HG02623 (cell line): ENCODE results near the gene PRPH.
A peak's percentile ranks its signal among the peaks of the same experiment; 100 is the strongest.
"Not testable (repeated sequence)": the region's sequence is repeated elsewhere in the genome, so short reads cannot be mapped to it uniquely, and the experiment has no call there.

Experiments used
- ATAC-seq: cut with Tn5 transposase; IDR thresholded peaks from one replicate; pipeline ENCODE4 v1.9.1; 2021; ENCODE audit warnings: moderate library complexity; ENCODE audit not compliant: unreplicated experiment

PRPH gene

GRCh38 chr12:49295082-49295936 lies at the start of gene PRPH:
Gene PRPH, plus strand, starts transcription at chr12:49295147. Its CDS starts 54 bp downstream, at chr12:49295201.
- ATAC-seq: no peak

- ATAC-seq: no peak
Observed at GRCh38 chr12:49251357-49251756, 43.6 kb upstream of the PRPH start.

GRCh38 chr12:49253033-49253623 lies 41.8 kb upstream of the PRPH start:
- ATAC-seq: no peak

- not testable (repeated sequence) for ATAC-seq
Observed at GRCh38 chr12:49255456-49255855, 39.5 kb upstream of the PRPH start.

- ATAC-seq: no peak
Observed at GRCh38 chr12:49255857-49256637, 38.9 kb upstream of the PRPH start.

GRCh38 chr12:49257508-49258184 lies 37.3 kb upstream of the PRPH start:
- not testable (repeated sequence) for ATAC-seq

GRCh38 chr12:49259452-49259851 lies 35.5 kb upstream of the PRPH start:
- ATAC-seq: no peak

- ATAC-seq: no peak
Observed at GRCh38 chr12:49260166-49260565, 34.8 kb upstream of the PRPH start.

GRCh38 chr12:49260571-49261363 lies 34.2 kb upstream of the PRPH start:
- ATAC-seq: no peak

- ATAC-seq: no peak
Observed at GRCh38 chr12:49261721-49262120, 33.2 kb upstream of the PRPH start.

GRCh38 chr12:49263400-49263763 lies 31.6 kb upstream of the PRPH start:
- ATAC-seq: no peak

- peak; percentile 11 for ATAC-seq
Observed at GRCh38 chr12:49264466-49264872, 30.5 kb upstream of the PRPH start.

GRCh38 chr12:49264873-49265792 lies 29.8 kb upstream of the PRPH start, which contains the start of gene TUBA1C:
Gene TUBA1C, plus strand, starts transcription at chr12:49265082. Its CDS starts 100 bp downstream, at chr12:49265182.
- peak; percentile 86 for ATAC-seq

GRCh38 chr12:49269191-49269590 lies 25.8 kb upstream of the PRPH start:
- ATAC-seq: not testable (repeated sequence)

GRCh38 chr12:49272790-49273725 lies 21.9 kb upstream of the PRPH start:
- ATAC-seq: no peak

GRCh38 chr12:49273726-49274395 lies 21.1 kb upstream of the PRPH start:
- no peak for ATAC-seq

GRCh38 chr12:49274396-49275069 lies 20.4 kb upstream of the PRPH start:
- no peak for ATAC-seq
